ENCODE results near the gene CAPN5.

The CAPN5 gene

GRCh38 chr11:77155082-77155475, 88.3 kb downstream of the CAPN5 start:
- DNase-seq = no peak

- DNase-seq = no peak
These were observed 88.9 kb downstream of the CAPN5 start for GRCh38 chr11:77155556-77156130.

- no peak for DNase-seq
These were observed 89.8 kb downstream of the CAPN5 start for GRCh38 chr11:77156396-77157195.

- DNase-seq = no peak
These were observed 91.4 kb downstream of the CAPN5 start for GRCh38 chr11:77158041-77158695.

GRCh38 chr11:77159219-77159936, 92.6 kb downstream of the CAPN5 start:
- DNase-seq = no peak

- DNase-seq = no peak
These were observed 93.2 kb downstream of the CAPN5 start for GRCh38 chr11:77159937-77160495.

- no peak for DNase-seq
These were observed 96.5 kb downstream of the CAPN5 start for GRCh38 chr11:77163271-77163670.

- no peak for DNase-seq
These were observed 98.3 kb downstream of the CAPN5 start for GRCh38 chr11:77165066-77165465.

GRCh38 chr11:77166021-77166420, 99.2 kb downstream of the CAPN5 start:
- DNase-seq = no peak

- no peak for DNase-seq
These were observed 100.4 kb downstream of the CAPN5 start for GRCh38 chr11:77167111-77167626.

- no peak for DNase-seq
These were observed 101.0 kb downstream of the CAPN5 start for GRCh38 chr11:77167791-77168190.

GRCh38 chr11:77170107-77170506, 103.3 kb downstream of the CAPN5 start:
- no peak for DNase-seq

- no peak for DNase-seq
These were observed 104.5 kb downstream of the CAPN5 start for GRCh38 chr11:77171254-77171653.

- DNase-seq = no peak
These were observed 105.3 kb downstream of the CAPN5 start for GRCh38 chr11:77171885-77172665.

- DNase-seq = no peak
These were observed 105.9 kb downstream of the CAPN5 start for GRCh38 chr11:77172666-77172982.

GRCh38 chr11:77173494-77173893, 106.7 kb downstream of the CAPN5 start:
- no peak for DNase-seq

- DNase-seq = no peak
These were observed 107.8 kb downstream of the CAPN5 start for GRCh38 chr11:77174559-77174958.

- DNase-seq = no peak
These were observed 108.5 kb downstream of the CAPN5 start for GRCh38 chr11:77175021-77175842.

Measured in CD4-positive, alpha-beta T cell treated with Interleukin-17A for 4 hours (primary cell).